Calu3 (cell line): Measurements from ENCODE around the gene PAK5. TPM values are rescaled to one million over a fixed set of nuclear protein-coding genes. Genes with fewer than 3 reads are reported as not detected.

ENCODE experiments used
- Bru-seq: library from RNA; stranded (reverse); fragments of 400-500 nt; gene quantifications from one replicate; lab custom pipeline; 2021; lab: Mats Ljungman, UMichigan
- BruChase-seq, 2 experiments: library from RNA; stranded (reverse); fragments of 400-500 nt; gene quantifications; one replicate each; lab custom pipeline; 2021; lab: Mats Ljungman, UMichigan
- BruUV-seq: library from RNA; stranded (reverse); fragments of 400-500 nt; replicated peaks from 2 replicates; lab custom pipeline; 2021; lab: Mats Ljungman, UMichigan
- CTCF ChIA-PET: fragments of 300-600 bp; sonication (Branson Sonifier 250); formaldehyde crosslinking; loops from one replicate; lab custom pipeline; 2022; ENCODE audit warnings: antibody characterized with exemption; lab: Charles Lee
- DNase-seq: peaks from one replicate; pipeline ENCODE4 v3.0.0; 2022
- H3K27ac Mint-ChIP-seq: one replicate; pipeline ENCODE4 v1.8.0; 2022; ENCODE audit warnings: mixed read lengths; ENCODE audit not compliant: unreplicated experiment
- H3K27me3 Mint-ChIP-seq: one replicate; pipeline ENCODE4 v1.8.0; 2022; ENCODE audit warnings: mixed read lengths; ENCODE audit not compliant: unreplicated experiment
- H3K36me3 Mint-ChIP-seq: one replicate; pipeline ENCODE4 v1.8.0; 2022; ENCODE audit warnings: mild to moderate bottlenecking, moderate library complexity, mixed read lengths; ENCODE audit not compliant: insufficient read depth, unreplicated experiment
- H3K4me1 Mint-ChIP-seq: one replicate; pipeline ENCODE4 v1.8.0; 2022; ENCODE audit warnings: mild to moderate bottlenecking, low read depth, mixed read lengths; ENCODE audit not compliant: unreplicated experiment
- H3K4me3 Mint-ChIP-seq: one replicate; pipeline ENCODE4 v1.8.0; 2022; ENCODE audit warnings: mild to moderate bottlenecking, low read depth, moderate library complexity, mixed read lengths; ENCODE audit not compliant: unreplicated experiment
- H3K9me3 Mint-ChIP-seq: one replicate; pipeline ENCODE4 v1.8.0; 2022; ENCODE audit warnings: low read depth, mixed read lengths; ENCODE audit not compliant: unreplicated experiment
- intact Hi-C: fragments of 100-400 bp; cut with micrococcal nuclease; formaldehyde crosslinking; loops from one replicate; pipeline ENCODE4 v1.10.0; 2022; ENCODE audit not compliant: unreplicated experiment
- long read RNA-seq: library from polyadenylated mRNA; stranded (forward); transcript quantifications from one replicate; pipeline ENCODE4 v2.0.0, GENCODE V29; 2022
- total RNA-seq: library from RNA; stranded (reverse); gene quantifications from 2 replicates; pipeline ENCODE4 v1.2.3, GENCODE V29; 2022
- TF ChIP-seq, protein P1 (sequence below): fragments of 200-600 bp; IDR thresholded peaks from one replicate; pipeline ENCODE4 v1.8.0; 2022; ENCODE audit warnings: antibody characterized with exemption; ENCODE audit not compliant: unreplicated experiment

The PAK5 gene
- 0.07 TPM in 1 of 2 replicates, not detected in the other for total RNA-seq
- percentile 13 among the genes with signal in this experiment for Bru-seq, nascent RNA
- percentile 5 among the genes with signal in this experiment for BruChase-seq, experiment 1, labeled RNA remaining after a 6-hour chase
- percentile 5 among the genes with signal in this experiment for BruChase-seq, experiment 2, labeled RNA remaining after a 2-hour chase
- long read RNA-seq = 0 reads

GRCh38 chr20:9838378-9839295 is at the start of gene PAK5:
Gene PAK5 (minus strand): TSS chr20:9839076. CDS start chr20:9644328, 194,748 bp downstream.
- H3K27ac Mint-ChIP-seq = no peak within 1 kb of the TSS
- intact Hi-C loops = no loop called here
- peak; percentile 75 for DNase-seq
- peaks cover 10% of the 10 kb centered on the region for H3K4me1 Mint-ChIP-seq
- H3K4me3 Mint-ChIP-seq = peak within 1 kb of the TSS; percentile 66
- no peaks in the 10 kb centered on the region for H3K9me3 Mint-ChIP-seq
- H3K27me3 Mint-ChIP-seq = peaks cover 57% of the 10 kb centered on the region
- CTCF ChIA-PET = no interaction called here
- TF ChIP-seq, protein P1, sequence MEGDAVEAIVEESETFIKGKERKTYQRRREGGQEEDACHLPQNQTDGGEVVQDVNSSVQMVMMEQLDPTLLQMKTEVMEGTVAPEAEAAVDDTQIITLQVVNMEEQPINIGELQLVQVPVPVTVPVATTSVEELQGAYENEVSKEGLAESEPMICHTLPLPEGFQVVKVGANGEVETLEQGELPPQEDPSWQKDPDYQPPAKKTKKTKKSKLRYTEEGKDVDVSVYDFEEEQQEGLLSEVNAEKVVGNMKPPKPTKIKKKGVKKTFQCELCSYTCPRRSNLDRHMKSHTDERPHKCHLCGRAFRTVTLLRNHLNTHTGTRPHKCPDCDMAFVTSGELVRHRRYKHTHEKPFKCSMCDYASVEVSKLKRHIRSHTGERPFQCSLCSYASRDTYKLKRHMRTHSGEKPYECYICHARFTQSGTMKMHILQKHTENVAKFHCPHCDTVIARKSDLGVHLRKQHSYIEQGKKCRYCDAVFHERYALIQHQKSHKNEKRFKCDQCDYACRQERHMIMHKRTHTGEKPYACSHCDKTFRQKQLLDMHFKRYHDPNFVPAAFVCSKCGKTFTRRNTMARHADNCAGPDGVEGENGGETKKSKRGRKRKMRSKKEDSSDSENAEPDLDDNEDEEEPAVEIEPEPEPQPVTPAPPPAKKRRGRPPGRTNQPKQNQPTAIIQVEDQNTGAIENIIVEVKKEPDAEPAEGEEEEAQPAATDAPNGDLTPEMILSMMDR = no peak
- BruUV-seq = no TSS peak
- peaks cover 7% of the 10 kb centered on the region for H3K36me3 Mint-ChIP-seq

DNA sequence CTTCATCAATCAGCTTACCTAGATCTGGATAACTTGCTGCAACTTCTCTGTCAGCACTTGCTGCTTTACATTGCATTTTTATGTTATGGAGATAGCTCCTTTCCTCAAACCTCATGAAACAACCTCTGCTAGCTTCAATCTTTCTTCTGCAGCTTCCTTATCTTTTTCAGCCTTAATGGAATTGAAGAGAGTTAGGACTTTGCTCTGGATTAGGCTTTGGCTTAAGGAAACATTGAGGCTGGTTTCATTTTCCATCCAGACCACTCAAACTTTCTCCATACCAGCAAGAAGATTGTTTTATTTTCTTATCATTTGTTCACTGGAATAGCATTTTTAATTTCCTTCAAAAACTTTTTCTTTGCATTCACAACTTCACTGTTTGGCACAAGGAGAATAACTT is 48.8 kb upstream of the PAK5 start:
- no peaks in the 10 kb centered on the region for H3K27me3 Mint-ChIP-seq
- no peaks in the 10 kb centered on the region for H3K9me3 Mint-ChIP-seq
- DNase-seq = no peak
- peaks cover 5% of the 10 kb centered on the region for H3K36me3 Mint-ChIP-seq
- no peaks in the 10 kb centered on the region for H3K4me1 Mint-ChIP-seq
- BruUV-seq = no TSS peak
- CTCF ChIA-PET = no interaction called here
- H3K27ac Mint-ChIP-seq = no peak overlapping the region
- H3K4me3 Mint-ChIP-seq = no peak overlapping the region
- intact Hi-C loops = loop anchor here (10.0 kb wide), 1 partner anchor 183 kb away; no protein-coding TSS in a partner anchor
- TF ChIP-seq, protein P1 = no peak

GRCh38 chr20:9886227-9886626 is 47.4 kb upstream of the PAK5 start:
- CTCF ChIA-PET = no interaction called here
- Mint-ChIP-seq H3K4me1 (no peaks in the 10 kb centered on the region), H3K27me3 (no peaks in the 10 kb centered on the region), H3K36me3 (peaks cover 5% of the 10 kb centered on the region), H3K27ac (no peak overlapping the region), H3K9me3 (no peaks in the 10 kb centered on the region), H3K4me3 (no peak overlapping the region)
- intact Hi-C loops = loop anchor here (10.0 kb wide), 1 partner anchor 181 kb away; no protein-coding TSS in a partner anchor
- no TSS peak for BruUV-seq
- DNase-seq = no peak
- TF ChIP-seq, protein P1 = no peak

DNA sequence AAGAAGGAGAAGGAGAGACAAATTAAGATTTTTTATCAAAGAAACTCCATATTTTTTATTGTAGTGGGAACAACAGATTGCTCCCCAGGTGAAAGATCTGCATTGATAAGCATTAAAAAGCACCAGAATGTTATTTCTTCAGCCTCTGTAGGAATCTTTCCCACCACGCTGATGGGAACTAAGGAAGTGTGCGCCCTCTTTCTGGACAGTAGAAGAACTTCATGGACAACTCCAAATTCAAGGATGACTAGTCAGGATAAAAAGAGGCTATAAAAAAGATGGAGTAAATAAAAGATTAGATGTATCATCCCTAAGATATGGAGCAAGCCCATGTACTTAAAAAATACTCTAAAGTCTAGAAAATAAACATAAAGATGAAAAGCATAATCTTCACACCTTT is 45.8 kb upstream of the PAK5 start:
- Mint-ChIP-seq H3K9me3 (no peaks in the 10 kb centered on the region), H3K4me3 (no peak overlapping the region), H3K27me3 (peaks cover 9% of the 10 kb centered on the region), H3K27ac (no peak overlapping the region), H3K36me3 (peaks cover 5% of the 10 kb centered on the region), H3K4me1 (no peaks in the 10 kb centered on the region)
- CTCF ChIA-PET = interaction anchor here (0.6 to 1.6 kb wide), 5 partner anchors 58 to 597 kb away, joined by 3 to 12 read pairs (median 3); no protein-coding TSS in a partner anchor
- no peak for DNase-seq
- no TSS peak for BruUV-seq
- TF ChIP-seq, protein P1 = no peak
- intact Hi-C loops = loop anchor here (1.0 to 10.0 kb wide), 2 partner anchors 180 to 266 kb away; no protein-coding TSS in a partner anchor
